Immature natural killer cell (primary cell): ENCODE measurements around the gene SLC25A43. TPM values are rescaled to one million over a fixed set of nuclear protein-coding genes. Genes with fewer than 3 reads are reported as not detected.
A peak's percentile ranks its signal among the peaks of the same experiment; 100 is the strongest.
"Not testable (repeated sequence)": the region's sequence is repeated elsewhere in the genome, so short reads cannot be mapped to it uniquely, and the experiment has no call there.

Experiments used
- DNase-seq, 3 donors: peaks; one replicate each; pipeline ENCODE4 v3.0.0; 2022; ENCODE audit warnings: mixed read lengths in 1 of 3
- H3K27ac Mint-ChIP-seq, 6 donors: one replicate each; pipeline ENCODE4 v1.8.0; 2020; ENCODE audit warnings: mixed read lengths in 6 of 6, mild to moderate bottlenecking in 5 of 6, inconsistent platforms in 4 of 6, moderate library complexity in 3 of 6
- H3K27me3 Mint-ChIP-seq, 3 donors: one replicate each; pipeline ENCODE4 v1.8.0; 2020 to 2021; ENCODE audit warnings: low read depth in 3 of 3, mild to moderate bottlenecking in 3 of 3, mixed read lengths in 3 of 3, moderate library complexity in 3 of 3, inconsistent platforms in 1 of 3
- H3K36me3 Mint-ChIP-seq, 3 donors: one replicate each; pipeline ENCODE4 v1.8.0; 2020; ENCODE audit warnings: mixed read lengths in 3 of 3, inconsistent platforms in 2 of 3, mild to moderate bottlenecking in 2 of 3
- H3K4me1 Mint-ChIP-seq, 2 donors: one replicate each; pipeline ENCODE4 v1.8.0; 2020; ENCODE audit warnings: inconsistent platforms in 2 of 2, mild to moderate bottlenecking in 2 of 2, mixed read lengths in 2 of 2, moderate library complexity in 1 of 2
- H3K4me3 Mint-ChIP-seq, 5 donors: one replicate each; pipeline ENCODE4 v1.8.0; 2020; ENCODE audit warnings: mild to moderate bottlenecking in 5 of 5, mixed read lengths in 5 of 5, inconsistent platforms in 3 of 5, moderate library complexity in 3 of 5
- H3K9me3 Mint-ChIP-seq, 6 donors: one replicate each; pipeline ENCODE4 v1.8.0; 2020; ENCODE audit warnings: mild to moderate bottlenecking in 6 of 6, mixed read lengths in 6 of 6, inconsistent platforms in 4 of 6, moderate library complexity in 3 of 6
- polyA plus RNA-seq, 3 donors: library from polyadenylated mRNA; unstranded; fragments of 300-500 nt; fragmentation: Illumina TruSeq; gene quantifications; one replicate each; pipeline ENCODE4 v1.2.3, GENCODE V29; 2021

SLC25A43 gene
- polyA plus RNA-seq, 3 donors from 2014 or later, result 6.1 to 12.6 (median 10.7) TPM

- DNase-seq, result peak; percentile 58 to 66 (median 65)
- H3K9me3 Mint-ChIP-seq, result no peaks in the 10 kb centered on the region
- H3K27ac Mint-ChIP-seq, result peak overlapping the region in 5 of 6 donors; percentile 30 to 73 (median 65)
- H3K4me1 Mint-ChIP-seq, result peaks cover 9 to 11% of the 10 kb centered on the region in 2 donors
- peaks cover 0 to 2% (median 2%) of the 10 kb centered on the region in 3 donors for H3K27me3 Mint-ChIP-seq
- peak overlapping the region; percentile 82 to 91 (median 87) for H3K4me3 Mint-ChIP-seq
- H3K36me3 Mint-ChIP-seq, result no peaks in the 10 kb centered on the region
These were observed 83.6 kb downstream of the SLC25A43 start for GRCh38 chrX:119482481-119483480.

- no peaks in the 10 kb centered on the region for H3K36me3 Mint-ChIP-seq
- H3K9me3 Mint-ChIP-seq, result no peaks in the 10 kb centered on the region
- DNase-seq, result no peak
- peaks cover 9 to 11% of the 10 kb centered on the region in 2 donors for H3K4me1 Mint-ChIP-seq
- no peak overlapping the region for H3K27ac Mint-ChIP-seq
- no peak overlapping the region for H3K4me3 Mint-ChIP-seq
- H3K27me3 Mint-ChIP-seq, result peaks cover 0 to 5% (median 2%) of the 10 kb centered on the region in 3 donors
These were observed 87.6 kb downstream of the SLC25A43 start for GRCh38 chrX:119486745-119487144.

- not testable (repeated sequence) for H3K27ac Mint-ChIP-seq, H3K4me1 Mint-ChIP-seq, DNase-seq, H3K4me3 Mint-ChIP-seq, H3K36me3 Mint-ChIP-seq, H3K27me3 Mint-ChIP-seq, H3K9me3 Mint-ChIP-seq
These were observed 88.6 kb downstream of the SLC25A43 start for GRCh38 chrX:119487766-119488165.

GRCh38 chrX:119488749-119489148 is 89.6 kb downstream of the SLC25A43 start:
- Mint-ChIP-seq H3K27ac (peak overlapping the region in 1 of 6 donors; percentile 29), H3K4me3 (no peak overlapping the region), H3K4me1 (no peaks in the 10 kb centered on the region), H3K36me3 (no peaks in the 10 kb centered on the region), H3K9me3 (no peaks in the 10 kb centered on the region), H3K27me3 (peaks cover 0 to 5% (median 0%) of the 10 kb centered on the region in 3 donors)
- peak; percentile 23 to 28 (median 24) for DNase-seq

GRCh38 chrX:119489212-119490074 is 90.3 kb downstream of the SLC25A43 start:
- Mint-ChIP-seq H3K4me1 (no peaks in the 10 kb centered on the region), H3K27me3 (peaks cover 0 to 7% (median 2%) of the 10 kb centered on the region in 3 donors), H3K36me3 (no peaks in the 10 kb centered on the region), H3K27ac (no peak overlapping the region), H3K4me3 (no peak overlapping the region), H3K9me3 (no peaks in the 10 kb centered on the region)
- no peak for DNase-seq

- H3K36me3 Mint-ChIP-seq, result no peaks in the 10 kb centered on the region
These were observed 93.3 kb downstream of the SLC25A43 start for GRCh38 chrX:119492463-119492862.

GRCh38 chrX:119493851-119494495 is 94.8 kb downstream of the SLC25A43 start:
- H3K27ac Mint-ChIP-seq, H3K4me3 Mint-ChIP-seq, H3K9me3 Mint-ChIP-seq, DNase-seq, H3K36me3 Mint-ChIP-seq, H3K27me3 Mint-ChIP-seq, H3K4me1 Mint-ChIP-seq: not testable (repeated sequence)

More at GRCh38 chrX:119492463-119492862, 93.3 kb downstream of the SLC25A43 start:
- DNase-seq, result no peak
- H3K9me3 Mint-ChIP-seq, result no peaks in the 10 kb centered on the region
- H3K4me1 Mint-ChIP-seq, result no peaks in the 10 kb centered on the region
- H3K27ac Mint-ChIP-seq, result no peak overlapping the region
- no peak overlapping the region for H3K4me3 Mint-ChIP-seq
- H3K27me3 Mint-ChIP-seq, result peaks cover 0 to 6% (median 3%) of the 10 kb centered on the region in 3 donors

- H3K27ac Mint-ChIP-seq, result no peak overlapping the region
- DNase-seq, result no peak
- no peaks in the 10 kb centered on the region for H3K36me3 Mint-ChIP-seq
- H3K4me1 Mint-ChIP-seq, result no peaks in the 10 kb centered on the region
- peaks cover 0 to 6% (median 5%) of the 10 kb centered on the region in 3 donors for H3K27me3 Mint-ChIP-seq
- no peak overlapping the region for H3K4me3 Mint-ChIP-seq
- no peaks in the 10 kb centered on the region for H3K9me3 Mint-ChIP-seq
These were observed 96.9 kb downstream of the SLC25A43 start for GRCh38 chrX:119495734-119496726.

GRCh38 chrX:119497185-119497584 is 98.0 kb downstream of the SLC25A43 start:
- peaks cover 0 to 5% (median 4%) of the 10 kb centered on the region in 3 donors for H3K27me3 Mint-ChIP-seq
- no peak overlapping the region for H3K27ac Mint-ChIP-seq
- no peaks in the 10 kb centered on the region for H3K4me1 Mint-ChIP-seq
- no peak for DNase-seq
- no peaks in the 10 kb centered on the region for H3K9me3 Mint-ChIP-seq
- no peaks in the 10 kb centered on the region for H3K36me3 Mint-ChIP-seq
- no peak overlapping the region for H3K4me3 Mint-ChIP-seq

GRCh38 chrX:119500061-119500800 is 101.1 kb downstream of the SLC25A43 start:
- no peaks in the 10 kb centered on the region for H3K36me3 Mint-ChIP-seq
- peaks cover 0 to 5% of the 10 kb centered on the region in 2 donors for H3K4me1 Mint-ChIP-seq
- no peak for DNase-seq
- peaks cover 0 to 2% (median 2%) of the 10 kb centered on the region in 3 donors for H3K27me3 Mint-ChIP-seq
- no peak overlapping the region for H3K4me3 Mint-ChIP-seq
- H3K27ac Mint-ChIP-seq, result no peak overlapping the region
- H3K9me3 Mint-ChIP-seq, result no peaks in the 10 kb centered on the region

GRCh38 chrX:119501511-119502148 is 102.5 kb downstream of the SLC25A43 start:
- H3K4me1 Mint-ChIP-seq, result peaks cover 0 to 5% of the 10 kb centered on the region in 2 donors
- DNase-seq, result no peak
- no peak overlapping the region for H3K4me3 Mint-ChIP-seq
- H3K27me3 Mint-ChIP-seq, result peaks cover 0 to 2% (median 2%) of the 10 kb centered on the region in 3 donors
- H3K36me3 Mint-ChIP-seq, result no peaks in the 10 kb centered on the region
- H3K27ac Mint-ChIP-seq, result no peak overlapping the region
- H3K9me3 Mint-ChIP-seq, result no peaks in the 10 kb centered on the region
